IMR-90 (cell line): ENCODE data around the gene DDT. TPM values are rescaled to one million over a fixed set of nuclear protein-coding genes. Genes with fewer than 3 reads are reported as not detected.
"Not testable (repeated sequence)": the region's sequence is repeated elsewhere in the genome, so short reads cannot be mapped to it uniquely, and the experiment has no call there.

Experiments
- ATAC-seq: fragments of 200-7000 bp; cut with Tn5 transposase; 2 replicates; pipeline ENCODE4 v1.9.1; 2020; ENCODE audit warnings: low read depth, mild to moderate bottlenecking, moderate library complexity
- BruUV-seq: library from RNA; stranded (reverse); fragments of 400-500 nt; replicated peaks from 2 replicates; lab custom pipeline; 2021; lab: Mats Ljungman, UMichigan
- CTCF ChIA-PET: fragments of 300-600 bp; formaldehyde crosslinking; extraction: SDS; loops from one replicate; lab custom pipeline; 2021; ENCODE audit warnings: antibody characterized with exemption; lab: Yijun Ruan, JAX
- POLR2A ChIA-PET: fragments of 300-600 bp; sonication (Branson Sonifier 250); formaldehyde crosslinking; loops from one replicate; lab custom pipeline; 2022; ENCODE audit warnings: antibody characterized with exemption; ENCODE audit not compliant: unreplicated experiment; lab: Charles Lee
- DNase-seq: peaks from one replicate; pipeline ENCODE4 v3.0.0; 2013
- H2AFZ ChIP-seq: replicated peaks from 2 replicates; pipeline ENCODE3; 2013; ENCODE audit warnings: low read length, mild to moderate bottlenecking; ENCODE audit not compliant: poor library complexity
- H2AK5ac ChIP-seq: 2 replicates; pipeline ENCODE4 v1.6.1; 2013; ENCODE audit warnings: low read depth, low read length, inconsistent platforms
- H2AK9ac ChIP-seq: replicated peaks from 2 replicates; pipeline ENCODE3; 2013; ENCODE audit warnings: mild to moderate bottlenecking, low read depth, low read length, moderate library complexity; ENCODE audit not compliant: poor library complexity
- H2BK120ac ChIP-seq: 2 replicates; pipeline ENCODE4 v1.6.1; 2013; ENCODE audit warnings: low read depth, low read length, inconsistent platforms
- H2BK15ac ChIP-seq: 3 replicates; pipeline ENCODE4 v1.6.1; 2013; ENCODE audit warnings: low read depth, low read length, inconsistent platforms
- H2BK20ac ChIP-seq: 2 replicates; pipeline ENCODE4 v1.6.1; 2013; ENCODE audit warnings: low read depth, mild to moderate bottlenecking, inconsistent platforms, low read length, moderate library complexity
- H2BK5ac ChIP-seq: 2 replicates; pipeline ENCODE4 v1.6.1; 2013; ENCODE audit warnings: mild to moderate bottlenecking, low read depth, low read length, inconsistent platforms; ENCODE audit not compliant: poor library complexity, severe bottlenecking
- H3K14ac ChIP-seq: replicated peaks from 2 replicates; pipeline ENCODE4 v1.6.1; 2013; ENCODE audit warnings: low read depth, low read length, inconsistent platforms
- H3K18ac ChIP-seq: 2 replicates; pipeline ENCODE4 v1.6.1; 2013; ENCODE audit warnings: low read depth, low read length, control low read depth
- H3K23ac ChIP-seq: 2 replicates; pipeline ENCODE4 v1.6.1; 2013; ENCODE audit warnings: low read depth, low read length, inconsistent platforms
- H3K27ac ChIP-seq: 2 replicates; pipeline ENCODE4 v1.5.1; 2013; ENCODE audit warnings: mild to moderate bottlenecking, control low read depth, low read length; ENCODE audit not compliant: insufficient read depth
- H3K27me3 ChIP-seq: 2 replicates; pipeline ENCODE4 v1.6.1; 2013; ENCODE audit warnings: low read length; ENCODE audit not compliant: control insufficient read depth, insufficient read depth
- H3K36me3 ChIP-seq: 2 replicates; pipeline ENCODE4 v1.6.1; 2013; ENCODE audit warnings: low read length, mixed read lengths; ENCODE audit not compliant: control insufficient read depth, insufficient read depth
- H3K4ac ChIP-seq: 2 replicates; pipeline ENCODE4 v1.6.1; 2013; ENCODE audit warnings: low read depth, low read length, inconsistent platforms
- H3K4me1 ChIP-seq: 2 replicates; pipeline ENCODE4 v1.6.1; 2013; ENCODE audit warnings: low read length, mixed read lengths; ENCODE audit not compliant: control insufficient read depth, insufficient read depth
- H3K4me2 ChIP-seq: 2 replicates; pipeline ENCODE4 v1.6.1; 2013; ENCODE audit warnings: low read depth, mild to moderate bottlenecking, control low read depth, low read length, moderate library complexity
- H3K4me3 ChIP-seq: 2 replicates; pipeline ENCODE4 v1.5.1; 2013; ENCODE audit warnings: low read depth, mild to moderate bottlenecking, control low read depth, low read length, moderate library complexity; ENCODE audit not compliant: insufficient read depth
- H3K56ac ChIP-seq: 2 replicates; pipeline ENCODE4 v1.6.1; 2013; ENCODE audit warnings: low read length, inconsistent platforms; ENCODE audit not compliant: insufficient read depth; ENCODE audit errors: extremely low read depth
- H3K79me1 ChIP-seq, 2 experiments: 2 replicates each; pipeline ENCODE4 v1.6.1; 2013; ENCODE audit warnings: low read length in 2 of 2, inconsistent platforms in 1 of 2, low read depth in 1 of 2
- H3K9ac ChIP-seq: 2 replicates; pipeline ENCODE4 v1.6.1; 2013; ENCODE audit warnings: low read depth, low read length, control low read depth
- H3K9me1 ChIP-seq: 2 replicates; pipeline ENCODE4 v1.6.1; 2013; ENCODE audit warnings: low read length, inconsistent platforms; ENCODE audit not compliant: insufficient read depth
- H3K9me3 ChIP-seq: 2 replicates; pipeline ENCODE4 v1.6.1; 2013; ENCODE audit warnings: low read length; ENCODE audit not compliant: control insufficient read depth, insufficient read depth
- H4K20me1 ChIP-seq: 2 replicates; pipeline ENCODE4 v1.6.1; 2013; ENCODE audit warnings: low read length, inconsistent platforms; ENCODE audit not compliant: insufficient read depth
- H4K5ac ChIP-seq: 2 replicates; pipeline ENCODE4 v1.6.1; 2013; ENCODE audit warnings: mild to moderate bottlenecking, low read depth, low read length, control low read depth
- H4K8ac ChIP-seq, 2 experiments: 2 replicates each; pipeline ENCODE4 v1.6.1; 2013; ENCODE audit warnings: low read depth in 2 of 2, low read length in 2 of 2, control low read depth in 1 of 2, inconsistent platforms in 1 of 2
- H4K91ac ChIP-seq: 2 replicates; pipeline ENCODE4 v1.6.1; 2013; ENCODE audit warnings: low read depth, low read length, inconsistent platforms; ENCODE audit not compliant: insufficient read depth
- WGBS, 2 experiments: methylation state at CpG; one replicate each; pipeline versions ENCODE4 v1.1.5 to v1.1.7; 2013; ENCODE audit warnings: missing lambda C conversion rate in 2 of 2; ENCODE audit not compliant: insufficient read length in 1 of 2; ENCODE audit errors: extremely low coverage in 2 of 2; 5-methylcytosine and 5-hydroxymethylcytosine counted together
- dilution Hi-C: fragments of 300-500 bp; cut with HindIII; formaldehyde crosslinking; loops from one replicate; pipeline ENCODE4 v1.14.3; 2018; ENCODE audit warnings: low sequenced_read_pairs; ENCODE audit not compliant: unreplicated experiment
- in situ Hi-C: fragments of 300-500 bp; cut with MboI; formaldehyde crosslinking; loops from 3 replicates; pipeline ENCODE4 v1.14.3; 2019; ENCODE audit warnings: low sequenced_read_pairs, inconsistent platforms, mixed read lengths
- intact Hi-C: fragments of 100-400 bp; cut with micrococcal nuclease; formaldehyde crosslinking; loops from 2 replicates; pipeline ENCODE4 v1.10.0; 2022
- polyA plus RNA-seq, 3 experiments: library from polyadenylated mRNA; depleted of rRNA; stranded (reverse); fragments of >200 nt; gene quantifications; 2 replicates each; pipeline ENCODE4 v1.2.3, GENCODE V29; 2012; ENCODE audit warnings: low replicate concordance in 1 of 3
- total RNA-seq: library from RNA; depleted of rRNA; stranded (reverse); fragments of >200 nt; gene quantifications from 2 replicates; pipeline ENCODE4 v1.2.3, GENCODE V29; 2012

The DDT gene
- total and polyA plus RNA-seq, 2 of the 4 experiments (the other 2 are of a cell fraction) = 54.8 to 151 TPM

DNA sequence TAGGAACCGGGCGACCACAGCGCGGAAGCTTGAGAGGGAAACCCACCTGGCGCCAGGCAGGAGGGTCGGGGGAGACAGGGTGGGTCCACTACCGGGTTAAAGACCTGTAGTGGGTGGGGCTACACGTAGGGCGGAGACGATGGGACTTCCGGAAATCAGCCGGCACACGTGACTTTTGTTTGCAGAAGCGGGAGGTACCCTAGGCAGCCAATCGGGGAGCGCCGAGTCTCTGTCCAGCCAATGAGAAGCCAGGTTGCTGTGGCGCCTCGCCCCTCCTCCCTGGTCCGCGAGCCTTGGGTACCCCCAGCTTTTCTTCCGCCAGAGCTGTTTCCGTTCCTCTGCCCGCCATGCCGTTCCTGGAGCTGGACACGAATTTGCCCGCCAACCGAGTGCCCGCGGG, 7.7 kb downstream of the DDT start, which contains the start of gene DDTL:
Gene DDTL (plus strand): TSS at position 321 of the 400 bp plus-strand sequence. CDS start 27 bp downstream, at position 348.
- H4K91ac ChIP-seq, H2AK5ac ChIP-seq, H4K5ac ChIP-seq, dilution Hi-C loops, H3K56ac ChIP-seq, H3K9ac ChIP-seq, H3K9me1 ChIP-seq, H2AK9ac ChIP-seq, H3K27me3 ChIP-seq, H2AFZ ChIP-seq, in situ Hi-C loops, H2BK120ac ChIP-seq, intact Hi-C loops, H3K4me3 ChIP-seq, H3K4me1 ChIP-seq, BruUV-seq, H2BK5ac ChIP-seq, H2BK20ac ChIP-seq, H3K4me2 ChIP-seq, POLR2A ChIA-PET, H3K27ac ChIP-seq, H4K20me1 ChIP-seq, CTCF ChIA-PET, H3K23ac ChIP-seq, H3K18ac ChIP-seq, H3K14ac ChIP-seq, H3K4ac ChIP-seq, DNase-seq, H3K9me3 ChIP-seq, H2BK15ac ChIP-seq: not testable (repeated sequence)
- no CpG with 5 or more reads among the region's 30 CpGs for WGBS, 2 experiments
- ATAC-seq = peak; percentile 94
- peaks cover 9 to 23% of the 10 kb centered on the region in 2 experiments for H3K79me1 ChIP-seq
- H3K36me3 ChIP-seq = peaks cover 17% of the 10 kb centered on the region
- H4K8ac ChIP-seq = peak within 1 kb of the TSS in 1 of 2 experiments; percentile 25; a peak in 1 of 4 replicates

DNA sequence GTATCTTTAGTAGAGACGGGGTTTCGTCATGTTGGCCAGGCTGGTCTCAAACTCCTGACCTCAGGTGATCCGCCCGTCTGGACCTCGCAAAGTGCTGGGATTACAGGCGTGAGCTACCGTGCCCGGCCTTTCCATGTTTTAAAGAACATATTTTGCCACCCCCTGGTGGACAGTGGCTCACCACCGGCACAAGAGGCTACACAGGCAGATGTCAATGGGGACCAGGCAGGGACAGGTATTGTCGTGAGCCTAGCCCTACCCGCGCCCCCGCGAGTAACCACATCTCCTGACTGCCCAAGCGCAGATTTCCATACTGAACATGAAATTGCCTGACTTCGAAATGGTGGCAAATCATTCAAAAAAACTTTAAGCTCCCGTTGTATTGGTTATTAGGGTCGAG, 8.1 kb downstream of the DDT start:
- peak; percentile 3; the same call in 1 of the 2 replicates for ATAC-seq
- in situ Hi-C loops = not testable (repeated sequence)

More for the DNA sequence above, 8.1 kb downstream of the DDT start:
- DNase-seq, H3K27ac ChIP-seq, H3K14ac ChIP-seq, H2AFZ ChIP-seq, H3K9me3 ChIP-seq, H3K4me2 ChIP-seq, H4K5ac ChIP-seq, H3K27me3 ChIP-seq, H2AK5ac ChIP-seq, dilution Hi-C loops, CTCF ChIA-PET, H2AK9ac ChIP-seq, H3K56ac ChIP-seq, intact Hi-C loops, H4K20me1 ChIP-seq, H3K4me3 ChIP-seq, H3K18ac ChIP-seq, H3K4ac ChIP-seq, H4K91ac ChIP-seq, H2BK20ac ChIP-seq, H2BK120ac ChIP-seq, H3K9ac ChIP-seq, H3K4me1 ChIP-seq, POLR2A ChIA-PET, H3K9me1 ChIP-seq, H2BK5ac ChIP-seq, H3K23ac ChIP-seq, BruUV-seq, H2BK15ac ChIP-seq: not testable (repeated sequence)
- Histone ChIP-seq H3K36me3 (peaks cover 17% of the 10 kb centered on the region), H4K8ac (0 out of 4 replicates have a peak overlapping the region, but pooled peaks of 1 of the 2 experiments have one; percentile 25), H3K79me1 (peaks cover 9 to 22% of the 10 kb centered on the region in 2 experiments; a peak in 3 of 4 replicates)
- no CpG with 5 or more reads among the region's 18 CpGs for WGBS, 2 experiments
